ENCODE measurements around the gene CRX. TPM values are rescaled to one million over a fixed set of nuclear protein-coding genes. Genes with fewer than 3 reads are reported as not detected.
A peak's percentile ranks its signal among the peaks of the same experiment; 100 is the strongest.
"Not testable (repeated sequence)": the region's sequence is repeated elsewhere in the genome, so short reads cannot be mapped to it uniquely, and the experiment has no call there.

CRX gene
- total RNA-seq, 1 donor from 2014 or later: 0.19 TPM

DNA sequence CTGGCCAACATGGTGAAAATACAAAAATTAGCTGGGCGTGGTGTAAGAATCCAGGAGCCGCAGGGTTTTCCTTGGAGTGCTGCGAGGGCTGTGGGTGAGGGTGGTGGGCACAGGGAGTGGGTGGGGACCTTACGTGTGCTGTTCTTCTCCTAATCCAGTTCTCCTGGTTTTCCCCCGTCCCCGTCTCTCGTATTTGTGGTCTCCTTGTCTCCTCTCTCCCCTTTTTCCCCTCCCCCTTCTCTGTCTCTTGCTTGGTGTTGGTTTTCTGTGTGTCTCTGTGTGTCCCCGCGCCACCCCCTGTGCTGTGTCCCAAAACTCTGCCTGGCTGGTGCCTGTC is 41.6 kb upstream of the CRX start:
- Histone ChIP-seq H3K27ac (no peak overlapping the region), H3K4me2 (peak overlapping the region; percentile 78), H2AFZ (replicated peaks) (no peak overlapping the region), H3K27me3 (no peaks in the 10 kb centered on the region), H3K36me3 (no peaks in the 10 kb centered on the region), H3K4me1 (no peaks in the 10 kb centered on the region), H4K20me1 (ENCODE audit: low read depth) (peaks cover 7% of the 10 kb centered on the region), H3K9me3 (ENCODE audit: low read depth) (no peaks in the 10 kb centered on the region), H3K9ac (no peak overlapping the region), H3K79me2 (ENCODE audit: low read depth) (peaks cover 47% of the 10 kb centered on the region), H3F3A (ENCODE audit: low read depth) (peaks cover 22% of the 10 kb centered on the region), H3K4me3 (peak overlapping the region; percentile 74)
- peaks cover 9% of the 10 kb centered on the region for H3K27me3 Mint-ChIP-seq (ENCODE audit: insufficient read depth, low read depth)
- H3K36me3 Mint-ChIP-seq: peaks cover 23% of the 10 kb centered on the region
- TF ChIP-seq, protein P1, sequence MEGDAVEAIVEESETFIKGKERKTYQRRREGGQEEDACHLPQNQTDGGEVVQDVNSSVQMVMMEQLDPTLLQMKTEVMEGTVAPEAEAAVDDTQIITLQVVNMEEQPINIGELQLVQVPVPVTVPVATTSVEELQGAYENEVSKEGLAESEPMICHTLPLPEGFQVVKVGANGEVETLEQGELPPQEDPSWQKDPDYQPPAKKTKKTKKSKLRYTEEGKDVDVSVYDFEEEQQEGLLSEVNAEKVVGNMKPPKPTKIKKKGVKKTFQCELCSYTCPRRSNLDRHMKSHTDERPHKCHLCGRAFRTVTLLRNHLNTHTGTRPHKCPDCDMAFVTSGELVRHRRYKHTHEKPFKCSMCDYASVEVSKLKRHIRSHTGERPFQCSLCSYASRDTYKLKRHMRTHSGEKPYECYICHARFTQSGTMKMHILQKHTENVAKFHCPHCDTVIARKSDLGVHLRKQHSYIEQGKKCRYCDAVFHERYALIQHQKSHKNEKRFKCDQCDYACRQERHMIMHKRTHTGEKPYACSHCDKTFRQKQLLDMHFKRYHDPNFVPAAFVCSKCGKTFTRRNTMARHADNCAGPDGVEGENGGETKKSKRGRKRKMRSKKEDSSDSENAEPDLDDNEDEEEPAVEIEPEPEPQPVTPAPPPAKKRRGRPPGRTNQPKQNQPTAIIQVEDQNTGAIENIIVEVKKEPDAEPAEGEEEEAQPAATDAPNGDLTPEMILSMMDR (IDR thresholded peaks at IDR 0.05): no peak
- TF ChIP-seq EZH2phosphoT487 (IDR thresholded peaks at IDR 0.05) (no peak), EZH2 (IDR thresholded peaks at IDR 0.05) (no peak)
- peaks cover 22% of the 10 kb centered on the region for H3K4me1 Mint-ChIP-seq
- H3K9me3 Mint-ChIP-seq: no peaks in the 10 kb centered on the region
- H3K4me3 Mint-ChIP-seq: peak overlapping the region; percentile 93
- no peak overlapping the region for H3K27ac Mint-ChIP-seq
- DNase-seq (ENCODE audit: low spot score): no peak

DNA sequence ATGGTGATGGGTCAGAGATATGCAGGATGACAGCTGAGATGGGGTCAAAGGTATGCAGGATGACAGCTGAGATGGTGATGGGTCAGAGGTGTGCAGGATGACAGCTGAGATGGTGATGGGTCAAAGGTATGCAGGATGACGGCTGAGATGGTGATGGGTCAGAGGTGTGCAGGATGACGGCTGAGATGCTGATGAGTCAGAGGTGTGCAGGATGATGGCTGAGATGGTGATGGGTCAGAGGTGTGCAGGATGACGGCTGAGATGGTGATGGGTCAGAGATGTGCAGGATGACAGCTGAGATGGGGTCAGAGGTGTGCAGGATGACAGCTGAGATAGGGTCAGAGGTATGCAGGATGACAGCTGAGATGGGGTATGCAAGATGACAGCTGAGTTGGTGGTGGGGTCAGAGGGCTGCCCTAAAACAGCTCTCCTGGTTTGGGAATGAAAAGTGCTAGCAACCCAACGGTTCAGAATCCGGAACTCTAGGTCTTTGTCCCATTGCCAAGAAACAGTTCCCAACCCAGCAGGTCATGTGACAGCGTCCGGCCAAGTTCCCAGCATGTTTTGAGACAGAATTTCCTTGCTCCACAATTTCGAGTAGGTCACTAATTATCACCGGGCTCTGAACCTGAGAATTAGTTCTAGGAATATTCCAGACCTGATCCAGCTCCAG is 40.0 kb upstream of the CRX start:
- no peak overlapping the region for H3K4me3 ChIP-seq

DNA sequence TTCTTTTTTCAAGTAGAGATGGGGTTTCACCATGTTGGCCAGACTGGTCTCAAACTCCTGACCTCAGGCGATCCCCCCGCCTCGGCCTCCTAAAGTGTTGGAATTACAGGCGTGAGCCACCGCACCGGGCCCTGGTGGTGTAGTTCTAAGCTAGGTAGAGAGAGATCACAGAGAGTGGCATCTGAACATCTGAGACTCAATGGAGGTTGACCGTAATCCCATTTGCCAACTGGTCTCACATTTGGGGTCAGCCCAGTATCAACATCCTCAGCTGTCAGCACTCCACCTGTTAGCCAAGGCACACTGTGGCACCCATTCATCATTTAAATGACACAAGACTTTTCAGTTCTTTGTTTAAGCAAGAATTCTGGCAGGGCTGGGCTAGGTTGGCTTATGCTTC is 35.2 kb upstream of the CRX start:
- Mint-ChIP-seq H3K4me1 (peaks cover 9% of the 10 kb centered on the region), H3K27me3 (ENCODE audit: insufficient read depth, low read depth) (peaks cover 8% of the 10 kb centered on the region), H3K36me3 (peaks cover 21% of the 10 kb centered on the region), H3K4me3 (no peak overlapping the region), H3K27ac (no peak overlapping the region), H3K9me3 (no peaks in the 10 kb centered on the region)
- Histone ChIP-seq H2AFZ (replicated peaks) (no peak overlapping the region), H3F3A (ENCODE audit: low read depth) (peaks cover 55% of the 10 kb centered on the region), H3K9me3 (ENCODE audit: low read depth) (no peaks in the 10 kb centered on the region), H3K4me2 (no peak overlapping the region), H3K27me3 (no peaks in the 10 kb centered on the region), H3K36me3 (no peaks in the 10 kb centered on the region), H3K27ac (peak overlapping the region; percentile 53), H3K79me2 (ENCODE audit: low read depth) (peaks cover 5% of the 10 kb centered on the region), H3K4me1 (peaks cover 3% of the 10 kb centered on the region), H3K9ac (no peak overlapping the region), H4K20me1 (ENCODE audit: low read depth) (no peaks in the 10 kb centered on the region), H3K4me3 (no peak overlapping the region)
- no peak for TF ChIP-seq EZH2 (IDR thresholded peaks at IDR 0.05)
- TF ChIP-seq, protein P1 (IDR thresholded peaks at IDR 0.05): no peak
- TF ChIP-seq EZH2phosphoT487 (IDR thresholded peaks at IDR 0.05): no peak
- DNase-seq (ENCODE audit: low spot score): no peak

More for the DNA sequence above, 40.0 kb upstream of the CRX start:
- no peak for DNase-seq (ENCODE audit: low spot score)
- H3K36me3 Mint-ChIP-seq: peaks cover 25% of the 10 kb centered on the region
- Histone ChIP-seq H3K27ac (no peak overlapping the region), H3K4me2 (no peak overlapping the region), H2AFZ (replicated peaks) (no peak overlapping the region), H3K4me1 (no peaks in the 10 kb centered on the region), H3F3A (ENCODE audit: low read depth) (peaks cover 26% of the 10 kb centered on the region), H3K79me2 (ENCODE audit: low read depth) (peaks cover 47% of the 10 kb centered on the region), H4K20me1 (ENCODE audit: low read depth) (peaks cover 7% of the 10 kb centered on the region), H3K9ac (no peak overlapping the region), H3K27me3 (no peaks in the 10 kb centered on the region), H3K9me3 (ENCODE audit: low read depth) (no peaks in the 10 kb centered on the region), H3K36me3 (no peaks in the 10 kb centered on the region)
- H3K27ac Mint-ChIP-seq: no peak overlapping the region
- H3K9me3 Mint-ChIP-seq: no peaks in the 10 kb centered on the region
- peaks cover 9% of the 10 kb centered on the region for H3K27me3 Mint-ChIP-seq (ENCODE audit: insufficient read depth, low read depth)
- TF ChIP-seq EZH2phosphoT487 (IDR thresholded peaks at IDR 0.05) (no peak), EZH2 (IDR thresholded peaks at IDR 0.05) (no peak)
- TF ChIP-seq, protein P1 (IDR thresholded peaks at IDR 0.05): no peak
- H3K4me1 Mint-ChIP-seq: peaks cover 19% of the 10 kb centered on the region
- peak overlapping the region; percentile 17 for H3K4me3 Mint-ChIP-seq

DNA sequence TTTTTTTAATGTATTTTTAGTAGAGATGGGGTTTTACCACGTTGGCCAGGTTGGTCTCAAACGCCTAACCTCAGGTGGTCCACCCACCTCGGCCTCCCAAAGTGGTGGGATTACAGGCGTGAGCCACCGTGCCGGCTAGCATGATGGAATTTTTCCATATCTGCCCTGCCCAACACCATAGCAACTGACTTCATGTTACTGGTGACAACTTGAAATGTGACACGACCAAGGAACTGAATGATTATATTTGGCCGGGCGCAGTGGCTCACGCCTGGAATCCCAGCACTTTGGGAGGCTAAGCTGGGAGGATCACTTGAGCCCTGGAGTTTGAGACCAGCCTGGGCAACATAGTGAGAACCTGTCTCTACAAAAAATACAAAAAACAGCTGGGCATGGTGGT is 34.4 kb upstream of the CRX start:
- not testable (repeated sequence) for H3K4me1 Mint-ChIP-seq; H3K4me3 Mint-ChIP-seq; H3K27ac ChIP-seq; H3K4me1 ChIP-seq; H4K20me1 ChIP-seq (ENCODE audit: low read depth); H3K9me3 Mint-ChIP-seq; H3K9me3 ChIP-seq (ENCODE audit: low read depth); H3K4me3 ChIP-seq; H2AFZ ChIP-seq (replicated peaks); DNase-seq (ENCODE audit: low spot score); H3K27ac Mint-ChIP-seq; H3K27me3 Mint-ChIP-seq (ENCODE audit: insufficient read depth, low read depth); H3K27me3 ChIP-seq; H3K79me2 ChIP-seq (ENCODE audit: low read depth); H3K9ac ChIP-seq; H3K4me2 ChIP-seq; H3K36me3 ChIP-seq
- H3K36me3 Mint-ChIP-seq: peaks cover 15% of the 10 kb centered on the region
- H3F3A ChIP-seq (ENCODE audit: low read depth): peaks cover 49% of the 10 kb centered on the region

DNA sequence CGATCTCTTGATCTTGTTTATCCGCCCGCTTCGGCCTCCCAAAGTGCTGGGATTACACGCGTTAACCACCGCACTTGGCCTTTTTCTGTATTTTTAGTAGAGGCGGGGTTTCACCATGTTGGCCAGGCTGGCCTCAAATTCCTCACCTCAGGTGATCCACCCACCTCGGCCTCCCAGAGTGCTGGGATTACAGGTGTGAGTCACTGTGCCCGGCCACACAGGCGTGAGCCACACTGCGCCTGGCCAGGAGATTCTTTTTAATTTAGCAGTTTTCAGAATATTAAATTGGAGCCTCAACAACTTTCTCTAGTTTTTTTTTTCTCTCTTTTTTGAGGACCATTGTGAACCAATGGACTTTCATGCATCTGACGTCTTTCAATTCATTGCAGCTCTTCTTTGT is 31.9 kb upstream of the CRX start:
- not testable (repeated sequence) for H3K9me3 ChIP-seq (ENCODE audit: low read depth); H2AFZ ChIP-seq (replicated peaks); H3K9ac ChIP-seq; H3K4me3 ChIP-seq; DNase-seq (ENCODE audit: low spot score); H3K4me1 Mint-ChIP-seq; H3K9me3 Mint-ChIP-seq; H3K79me2 ChIP-seq (ENCODE audit: low read depth); H3K27ac Mint-ChIP-seq; H3K36me3 ChIP-seq; H3K4me3 Mint-ChIP-seq; H3K27me3 ChIP-seq; H3K4me1 ChIP-seq; H4K20me1 ChIP-seq (ENCODE audit: low read depth); H3K36me3 Mint-ChIP-seq; H3K27me3 Mint-ChIP-seq (ENCODE audit: insufficient read depth, low read depth)
- H3K27ac ChIP-seq: peak overlapping the region; percentile 19
- H3K4me2 ChIP-seq: peak overlapping the region; percentile 28
- peaks cover 42% of the 10 kb centered on the region for H3F3A ChIP-seq (ENCODE audit: low read depth)

Data from neural progenitor cell (in vitro differentiated cells).